ENCODE results near the gene OSBPL10.

The OSBPL10 gene

GRCh38 chr3:31701286-31701685, 279.8 kb downstream of the OSBPL10 start:
- TF ChIP-seq, protein P1, sequence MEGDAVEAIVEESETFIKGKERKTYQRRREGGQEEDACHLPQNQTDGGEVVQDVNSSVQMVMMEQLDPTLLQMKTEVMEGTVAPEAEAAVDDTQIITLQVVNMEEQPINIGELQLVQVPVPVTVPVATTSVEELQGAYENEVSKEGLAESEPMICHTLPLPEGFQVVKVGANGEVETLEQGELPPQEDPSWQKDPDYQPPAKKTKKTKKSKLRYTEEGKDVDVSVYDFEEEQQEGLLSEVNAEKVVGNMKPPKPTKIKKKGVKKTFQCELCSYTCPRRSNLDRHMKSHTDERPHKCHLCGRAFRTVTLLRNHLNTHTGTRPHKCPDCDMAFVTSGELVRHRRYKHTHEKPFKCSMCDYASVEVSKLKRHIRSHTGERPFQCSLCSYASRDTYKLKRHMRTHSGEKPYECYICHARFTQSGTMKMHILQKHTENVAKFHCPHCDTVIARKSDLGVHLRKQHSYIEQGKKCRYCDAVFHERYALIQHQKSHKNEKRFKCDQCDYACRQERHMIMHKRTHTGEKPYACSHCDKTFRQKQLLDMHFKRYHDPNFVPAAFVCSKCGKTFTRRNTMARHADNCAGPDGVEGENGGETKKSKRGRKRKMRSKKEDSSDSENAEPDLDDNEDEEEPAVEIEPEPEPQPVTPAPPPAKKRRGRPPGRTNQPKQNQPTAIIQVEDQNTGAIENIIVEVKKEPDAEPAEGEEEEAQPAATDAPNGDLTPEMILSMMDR (conservative IDR thresholded peaks at IDR 0.05; ENCODE audit: low read depth, low read length) = no peak
- DNase-seq (ENCODE audit: low read depth) = no peak
- no peak overlapping the region for H3K4me3 ChIP-seq (ENCODE audit: low read depth, low read length)

GRCh38 chr3:31699309-31699953, 281.6 kb downstream of the OSBPL10 start:
- TF ChIP-seq, protein P1 (conservative IDR thresholded peaks at IDR 0.05; ENCODE audit: low read depth, low read length) = no peak
- H3K4me3 ChIP-seq (ENCODE audit: low read depth, low read length) = no peak overlapping the region
- no peak for DNase-seq (ENCODE audit: low read depth)

GRCh38 chr3:31696815-31697548, 284.1 kb downstream of the OSBPL10 start:
- DNase-seq (ENCODE audit: low read depth) = no peak
- H3K4me3 ChIP-seq (ENCODE audit: low read depth, low read length) = no peak overlapping the region
- TF ChIP-seq, protein P1 (conservative IDR thresholded peaks at IDR 0.05; ENCODE audit: low read depth, low read length) = no peak

- no peak for DNase-seq (ENCODE audit: low read depth)
- no peak overlapping the region for H3K4me3 ChIP-seq (ENCODE audit: low read depth, low read length)
- TF ChIP-seq, protein P1 (conservative IDR thresholded peaks at IDR 0.05; ENCODE audit: low read depth, low read length) = no peak
Observed at GRCh38 chr3:31696009-31696297, 285.1 kb downstream of the OSBPL10 start.

DNA sequence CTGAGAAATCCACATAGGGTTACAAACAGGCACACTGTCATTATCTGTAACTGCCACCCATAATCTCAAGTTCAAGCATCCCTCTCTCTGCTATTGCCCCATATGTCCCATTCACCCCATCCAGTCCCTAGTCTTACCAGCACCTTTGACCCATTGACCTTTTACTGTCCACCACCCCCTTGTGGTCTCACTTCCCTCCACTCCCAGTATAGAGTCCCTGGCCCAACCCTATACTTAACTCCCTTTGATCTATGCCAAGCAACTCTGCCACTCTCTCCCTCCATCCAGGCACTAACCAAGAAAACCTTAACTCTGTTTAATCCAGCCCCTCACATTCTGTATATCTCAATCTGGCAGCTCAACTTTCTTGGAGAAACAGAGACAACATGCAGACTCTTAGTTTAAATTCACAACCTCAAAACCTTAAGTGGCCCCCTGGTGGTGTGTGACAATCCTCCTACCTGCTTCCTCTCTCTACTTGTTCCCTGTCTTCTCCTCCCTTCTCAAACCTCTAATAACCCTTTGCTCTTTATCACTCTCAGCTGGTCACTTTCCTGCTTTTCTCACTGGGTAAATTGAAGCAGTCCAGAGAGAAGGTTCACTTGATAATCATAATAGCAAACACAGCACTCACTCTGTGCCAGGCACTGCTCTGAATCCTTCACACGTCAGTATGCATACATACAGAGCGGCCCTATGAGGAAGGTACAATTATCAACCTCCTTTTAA, 285.6 kb downstream of the OSBPL10 start:
- TF ChIP-seq, protein P1 (conservative IDR thresholded peaks at IDR 0.05; ENCODE audit: low read depth, low read length) = peak; percentile 52
- peak; percentile 44 for DNase-seq (ENCODE audit: low read depth)
- no peak overlapping the region for H3K4me3 ChIP-seq (ENCODE audit: low read depth, low read length)

DNA sequence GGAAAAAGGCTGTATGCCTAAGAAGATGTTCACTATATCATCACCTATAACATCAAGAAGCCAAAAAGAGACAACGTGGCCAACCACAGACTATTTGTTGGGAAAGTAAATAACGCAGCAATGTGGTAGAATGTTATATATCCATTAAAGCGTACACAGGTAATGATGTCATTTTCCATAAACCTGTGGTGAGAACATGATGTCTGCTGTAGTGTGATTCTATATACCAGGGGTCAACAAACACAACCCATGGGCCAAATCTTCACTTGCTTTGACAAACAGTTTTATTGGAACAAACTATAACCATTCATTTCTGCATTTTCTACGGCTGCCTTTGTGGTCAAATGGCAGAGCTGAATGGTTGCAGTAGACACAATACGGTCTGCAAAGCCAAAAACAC, 287.7 kb downstream of the OSBPL10 start:
- TF ChIP-seq, protein P1 (conservative IDR thresholded peaks at IDR 0.05; ENCODE audit: low read depth, low read length) = no peak
- no peak for DNase-seq (ENCODE audit: low read depth)
- H3K4me3 ChIP-seq (ENCODE audit: low read depth, low read length) = no peak overlapping the region

Measured in choroid plexus epithelial cell (primary cell).